ENCODE results near the gene FAM222B. TPM values are rescaled to one million over a fixed set of nuclear protein-coding genes. Genes with fewer than 3 reads are reported as not detected.
"Not testable (repeated sequence)": the region's sequence is repeated elsewhere in the genome, so short reads cannot be mapped to it uniquely, and the experiment has no call there.

The FAM222B gene
- total RNA-seq, 1 donor = 15.1 TPM

DNA sequence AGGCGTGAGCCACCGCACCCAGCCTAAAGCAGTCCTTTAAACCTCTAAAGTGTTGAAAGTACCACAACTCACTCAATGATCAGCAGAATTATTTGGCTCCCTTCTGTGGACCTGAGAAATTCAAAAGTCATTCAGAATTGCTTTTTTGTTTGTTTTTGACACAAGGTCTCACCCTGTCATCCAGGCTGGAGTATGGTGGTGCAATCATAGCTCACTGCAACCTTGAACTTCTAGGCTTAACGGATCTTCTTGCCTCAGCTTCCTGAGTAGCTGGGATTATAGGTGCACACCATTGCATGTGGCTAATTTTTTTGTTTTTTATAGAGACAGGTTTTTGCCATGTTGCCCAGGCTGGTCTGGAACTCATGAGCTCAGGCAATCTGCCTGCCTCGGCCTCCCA is 54.5 kb downstream of the FAM222B start:
- H3K4me1 ChIP-seq (ENCODE audit: insufficient read depth, low read length) = no peaks in the 10 kb centered on the region
- no peaks in the 10 kb centered on the region for H3K27me3 ChIP-seq (ENCODE audit: insufficient read depth, low read length)
- H3K4me3 ChIP-seq (ENCODE audit: low read length) = no peak overlapping the region
- H3K9me3 ChIP-seq (ENCODE audit: low read depth, low read length) = no peaks in the 10 kb centered on the region

DNA sequence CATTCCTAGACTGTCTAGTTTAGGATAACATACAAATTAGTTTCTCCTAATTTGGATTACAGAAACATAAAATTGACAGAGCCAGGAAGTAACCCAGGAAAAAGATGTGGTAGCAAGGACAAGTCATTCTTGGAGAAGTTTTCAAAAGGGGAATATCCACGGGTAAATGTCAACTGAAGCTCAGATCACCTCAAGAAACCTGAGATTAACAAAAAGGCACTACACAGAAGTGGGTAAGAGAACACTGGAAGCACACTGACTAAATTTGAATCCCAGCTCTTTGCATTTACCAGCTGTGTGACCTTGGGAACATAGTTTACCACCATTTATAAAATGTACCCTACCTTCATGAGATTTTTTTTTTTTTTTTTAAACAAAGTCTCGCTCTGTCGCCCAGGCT is 59.4 kb downstream of the FAM222B start:
- Histone ChIP-seq H3K4me3 (ENCODE audit: low read length) (no peak overlapping the region), H3K27me3 (ENCODE audit: insufficient read depth, low read length) (no peaks in the 10 kb centered on the region), H3K4me1 (ENCODE audit: insufficient read depth, low read length) (no peaks in the 10 kb centered on the region), H3K9me3 (ENCODE audit: low read depth, low read length) (no peaks in the 10 kb centered on the region)

DNA sequence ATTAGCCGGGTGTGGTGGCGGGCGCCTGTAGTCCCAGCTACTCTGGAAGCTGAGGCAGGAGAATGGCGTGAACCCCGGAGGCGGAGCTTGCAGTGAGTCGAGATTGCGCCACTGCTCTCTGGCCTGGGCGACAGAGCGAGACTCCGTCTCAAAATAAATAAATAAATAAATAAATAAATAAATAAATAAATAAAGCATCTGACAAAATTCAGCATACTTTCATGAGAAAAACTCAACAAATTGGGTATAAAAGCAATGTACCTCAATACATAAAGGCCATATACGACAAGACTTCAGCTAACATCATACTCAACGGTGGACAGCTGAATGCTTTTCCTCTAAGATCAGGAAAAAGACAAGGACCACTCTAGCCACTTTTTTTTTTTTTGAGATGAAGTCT is 63.0 kb downstream of the FAM222B start:
- not testable (repeated sequence) for H3K27me3 ChIP-seq (ENCODE audit: insufficient read depth, low read length); H3K4me1 ChIP-seq (ENCODE audit: insufficient read depth, low read length)

DNA sequence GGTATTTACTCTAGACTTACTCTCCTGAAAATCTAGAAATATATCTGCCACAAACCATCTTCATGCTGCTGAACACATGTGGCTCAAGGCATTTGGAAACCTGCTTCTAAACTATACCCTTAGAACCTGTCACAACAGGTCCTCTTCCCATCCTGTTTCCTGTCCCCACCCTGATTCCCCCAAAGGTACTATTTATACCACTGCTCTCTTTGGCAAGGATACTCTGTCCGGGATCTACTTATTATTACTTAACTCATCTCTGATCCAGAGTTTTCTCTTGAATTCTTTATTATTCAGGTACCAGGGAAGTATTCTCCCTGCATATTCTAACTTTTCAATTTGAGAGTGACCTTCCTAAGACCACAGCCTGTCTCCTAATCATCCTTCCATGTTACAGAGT is 65.4 kb downstream of the FAM222B start:
- H3K4me3 ChIP-seq (ENCODE audit: low read length) = no peak overlapping the region

More for the DNA sequence above, 63.0 kb downstream of the FAM222B start:
- H3K9me3 ChIP-seq (ENCODE audit: low read depth, low read length); H3K4me3 ChIP-seq (ENCODE audit: low read length): not testable (repeated sequence)

DNA sequence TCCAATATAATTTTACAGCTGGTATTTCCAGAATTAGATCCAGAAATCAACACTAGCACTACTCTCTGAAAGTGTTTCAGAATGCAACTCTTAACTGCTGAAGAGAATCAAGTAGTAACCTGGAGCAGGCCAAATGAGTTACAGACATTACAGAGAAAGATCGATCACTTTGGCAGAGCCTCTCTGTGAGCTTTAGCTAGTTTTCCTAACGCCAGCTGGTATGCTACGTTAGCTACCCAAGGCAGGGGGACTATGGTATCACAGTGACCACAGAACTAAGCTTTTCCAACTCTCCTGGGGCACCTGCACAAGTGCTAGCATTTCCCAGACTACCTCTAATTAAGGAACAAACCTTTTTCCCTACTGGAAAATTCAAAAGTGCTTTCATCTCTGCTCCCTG is 68.4 kb downstream of the FAM222B start:
- Histone ChIP-seq H3K9me3 (ENCODE audit: low read depth, low read length) (no peaks in the 10 kb centered on the region), H3K4me3 (ENCODE audit: low read length) (no peak overlapping the region), H3K4me1 (ENCODE audit: insufficient read depth, low read length) (peaks cover 10% of the 10 kb centered on the region)

More for the DNA sequence above, 65.4 kb downstream of the FAM222B start:
- Histone ChIP-seq H3K27me3 (ENCODE audit: insufficient read depth, low read length) (no peaks in the 10 kb centered on the region), H3K4me1 (ENCODE audit: insufficient read depth, low read length) (peaks cover 10% of the 10 kb centered on the region), H3K9me3 (ENCODE audit: low read depth, low read length) (no peaks in the 10 kb centered on the region)

DNA sequence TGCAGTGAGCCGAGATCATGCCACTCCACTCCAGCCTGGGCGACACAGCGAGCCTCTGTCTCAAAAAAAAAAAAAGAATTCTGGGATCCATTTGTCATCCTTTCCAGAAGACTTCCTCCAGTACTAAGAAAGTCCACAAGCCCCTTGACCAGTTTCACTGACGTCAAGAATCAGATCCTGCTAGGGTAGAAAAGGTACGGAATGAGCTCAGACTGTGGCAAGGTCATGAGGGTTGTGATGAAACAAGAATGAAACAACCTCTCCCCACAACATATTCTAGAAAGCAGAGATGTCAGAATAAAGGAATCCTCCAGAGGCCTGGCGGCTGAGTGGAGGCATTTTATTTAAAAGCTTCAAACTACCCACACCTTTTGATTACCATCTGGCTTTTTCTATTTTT is 68.9 kb downstream of the FAM222B start:
- Histone ChIP-seq H3K4me3 (ENCODE audit: low read length) (no peak overlapping the region), H3K9me3 (ENCODE audit: low read depth, low read length) (no peaks in the 10 kb centered on the region), H3K4me1 (ENCODE audit: insufficient read depth, low read length) (peaks cover 10% of the 10 kb centered on the region), H3K27me3 (ENCODE audit: insufficient read depth, low read length) (no peaks in the 10 kb centered on the region)

More for the DNA sequence above, 68.4 kb downstream of the FAM222B start:
- H3K27me3 ChIP-seq (ENCODE audit: insufficient read depth, low read length) = no peaks in the 10 kb centered on the region

DNA sequence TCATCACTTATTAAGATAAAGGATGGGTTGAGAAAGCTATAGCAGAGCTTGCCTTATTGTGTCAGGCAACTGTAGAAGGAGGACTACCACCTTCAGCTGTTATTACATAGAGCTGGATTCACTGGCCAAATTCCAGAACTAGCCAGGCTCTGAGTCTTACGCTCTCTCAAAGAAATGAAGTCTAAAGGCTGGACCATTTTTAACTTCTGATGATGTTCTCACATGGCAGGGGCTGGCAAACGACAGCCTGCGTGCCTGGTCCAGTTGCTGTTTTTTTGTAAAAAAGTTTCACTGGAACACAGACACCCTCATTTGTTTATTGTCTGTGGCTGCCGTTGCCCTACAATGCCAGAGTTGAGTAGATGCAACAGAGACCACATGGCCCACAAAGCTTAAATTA is 77.6 kb downstream of the FAM222B start:
- Histone ChIP-seq H3K4me3 (ENCODE audit: low read length) (no peak overlapping the region), H3K9me3 (ENCODE audit: low read depth, low read length) (no peaks in the 10 kb centered on the region), H3K27me3 (ENCODE audit: insufficient read depth, low read length) (no peaks in the 10 kb centered on the region), H3K4me1 (ENCODE audit: insufficient read depth, low read length) (peaks cover 17% of the 10 kb centered on the region)

DNA sequence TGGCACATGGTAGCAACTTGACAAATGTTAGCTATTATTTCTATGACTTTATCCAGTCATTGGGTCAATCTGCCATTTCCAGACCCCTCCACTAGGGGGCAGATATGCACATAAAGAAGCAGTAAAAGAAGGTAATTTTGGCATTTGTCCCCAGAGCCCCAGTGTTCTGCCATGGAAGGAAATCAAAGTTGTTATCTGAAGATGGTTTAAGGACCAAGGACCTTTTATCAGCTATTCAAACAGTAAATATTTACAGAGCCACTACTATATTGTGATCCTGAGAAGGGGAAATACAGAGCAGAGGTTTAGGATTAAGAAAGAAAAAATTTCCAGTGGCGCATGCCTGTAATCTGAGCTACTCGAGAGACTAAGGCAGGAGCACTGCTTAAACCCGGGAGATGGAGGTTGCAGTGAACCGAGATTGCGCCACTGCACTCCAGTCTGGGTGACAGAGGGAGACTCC is 78.8 kb downstream of the FAM222B start:
- H3K9me3 ChIP-seq (ENCODE audit: low read depth, low read length) = no peaks in the 10 kb centered on the region
- no peaks in the 10 kb centered on the region for H3K27me3 ChIP-seq (ENCODE audit: insufficient read depth, low read length)
- H3K4me1 ChIP-seq (ENCODE audit: insufficient read depth, low read length) = peaks cover 17% of the 10 kb centered on the region
- no peak overlapping the region for H3K4me3 ChIP-seq (ENCODE audit: low read length)

DNA sequence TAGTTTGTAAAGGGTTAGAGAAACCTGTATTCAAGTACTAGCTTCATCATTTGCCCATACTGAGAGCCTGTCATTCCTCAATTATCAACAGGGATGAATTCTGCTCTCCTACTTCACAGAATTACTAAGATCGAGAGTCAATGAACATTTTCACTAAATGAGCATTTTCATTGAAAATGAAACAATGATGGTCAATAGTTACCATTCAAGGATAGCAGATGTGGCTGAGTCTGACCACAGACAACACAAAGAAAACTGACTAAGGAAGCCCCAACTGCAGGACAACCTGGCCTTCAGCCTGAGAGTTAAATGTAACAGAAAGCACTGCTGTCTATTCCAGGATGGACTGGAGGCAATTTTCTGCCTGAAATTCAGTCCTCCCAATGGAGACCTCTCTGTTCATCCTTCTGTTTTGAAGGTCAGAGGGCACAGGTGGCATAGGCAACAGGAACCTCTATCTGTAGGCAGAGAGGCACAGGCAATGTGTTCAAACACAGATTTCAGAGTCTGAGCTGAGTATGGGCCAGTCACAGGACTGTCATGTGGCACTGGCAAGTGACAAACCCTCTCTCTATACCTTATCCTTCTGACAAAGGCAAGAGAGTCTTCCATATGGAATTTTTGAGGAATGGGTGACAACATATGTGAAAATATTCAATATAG is 79.3 kb downstream of the FAM222B start:
- no peaks in the 10 kb centered on the region for H3K27me3 ChIP-seq (ENCODE audit: insufficient read depth, low read length)
- H3K9me3 ChIP-seq (ENCODE audit: low read depth, low read length) = no peaks in the 10 kb centered on the region
- no peak overlapping the region for H3K4me3 ChIP-seq (ENCODE audit: low read length)
- peaks cover 17% of the 10 kb centered on the region for H3K4me1 ChIP-seq (ENCODE audit: insufficient read depth, low read length)

DNA sequence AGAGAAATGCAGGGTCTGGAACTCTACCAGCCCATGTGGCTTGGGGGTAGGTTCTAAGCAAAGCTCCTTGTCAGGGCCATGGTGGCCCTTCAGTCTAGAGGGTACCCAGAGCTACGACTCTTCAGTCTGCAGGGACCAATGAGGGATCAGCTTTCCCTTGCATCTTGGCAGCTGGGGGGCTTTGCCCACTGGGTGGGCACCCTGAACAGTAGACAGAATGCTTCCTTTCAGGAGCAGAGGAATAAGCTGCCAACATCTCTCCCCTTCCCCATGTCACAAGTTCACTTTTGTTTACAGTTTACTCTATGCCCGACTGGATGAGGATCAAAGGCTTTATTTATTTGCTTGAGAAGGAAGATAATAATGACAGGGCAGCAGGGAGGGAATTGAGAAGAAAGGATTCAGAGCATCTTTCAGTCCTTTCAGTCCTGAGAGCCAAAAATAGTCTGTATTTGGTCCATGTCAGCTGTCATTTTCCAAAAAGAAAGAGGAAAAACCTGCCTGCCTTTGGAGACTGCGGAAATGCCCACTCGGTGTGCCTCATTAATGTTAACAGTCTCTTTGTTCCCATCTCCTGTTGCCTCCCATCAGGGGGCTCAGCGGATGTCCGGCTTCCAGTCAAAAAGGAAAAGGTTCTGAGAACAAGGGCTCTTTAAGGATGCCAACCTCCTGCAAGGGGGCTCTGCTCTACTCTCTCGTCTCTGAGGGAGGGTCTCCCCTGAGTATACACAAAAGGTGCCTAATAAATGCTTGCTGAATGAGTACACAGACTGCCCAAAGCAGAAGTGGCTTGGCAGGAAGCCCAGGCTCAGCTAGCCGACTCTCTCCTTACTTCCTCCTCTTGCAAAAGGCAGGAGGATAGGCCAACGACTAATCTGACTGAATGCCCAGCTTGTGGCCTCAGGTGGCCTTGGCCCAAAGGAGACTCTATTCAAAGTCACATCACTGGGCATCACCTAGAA is 81.7 kb downstream of the FAM222B start:
- Histone ChIP-seq H3K9me3 (ENCODE audit: low read depth, low read length) (no peaks in the 10 kb centered on the region), H3K4me1 (ENCODE audit: insufficient read depth, low read length) (peaks cover 17% of the 10 kb centered on the region), H3K4me3 (ENCODE audit: low read length) (no peak overlapping the region), H3K27me3 (ENCODE audit: insufficient read depth, low read length) (no peaks in the 10 kb centered on the region)

DNA sequence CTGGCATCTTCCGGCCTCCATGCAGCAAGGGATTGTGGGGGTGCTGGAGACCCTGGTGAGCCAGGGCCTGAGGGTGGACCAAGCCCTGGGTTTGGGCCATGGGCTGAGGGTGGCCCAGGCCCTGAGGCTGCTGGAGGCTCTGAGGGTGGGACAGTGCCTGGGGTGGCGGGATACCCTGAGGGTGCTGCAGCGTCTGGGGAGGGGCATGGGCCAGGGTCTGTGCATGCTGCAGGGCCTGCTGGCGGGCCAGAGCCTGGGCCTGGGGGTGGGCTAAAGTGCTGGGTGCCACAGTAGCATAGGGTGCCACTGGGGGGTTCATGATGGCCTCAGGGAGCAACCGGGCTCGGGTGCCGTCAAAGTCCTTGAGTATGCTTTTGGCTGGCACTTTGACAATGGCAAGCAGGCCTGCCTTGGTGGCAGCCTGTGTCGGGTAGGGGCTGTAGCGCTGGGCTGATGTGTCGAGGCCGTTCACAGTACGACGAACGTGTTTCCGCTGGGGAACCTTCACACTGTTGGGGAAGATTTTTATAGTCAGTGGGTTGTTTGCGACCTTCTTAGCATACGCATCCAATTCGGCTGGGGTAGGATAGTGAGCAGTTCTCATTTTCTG is 83.2 kb downstream of the FAM222B start:
- no peaks in the 10 kb centered on the region for H3K27me3 ChIP-seq (ENCODE audit: insufficient read depth, low read length)
- H3K4me1 ChIP-seq (ENCODE audit: insufficient read depth, low read length) = peaks cover 17% of the 10 kb centered on the region
- H3K4me3 ChIP-seq (ENCODE audit: low read length) = no peak overlapping the region
- H3K9me3 ChIP-seq (ENCODE audit: low read depth, low read length) = no peaks in the 10 kb centered on the region

DNA sequence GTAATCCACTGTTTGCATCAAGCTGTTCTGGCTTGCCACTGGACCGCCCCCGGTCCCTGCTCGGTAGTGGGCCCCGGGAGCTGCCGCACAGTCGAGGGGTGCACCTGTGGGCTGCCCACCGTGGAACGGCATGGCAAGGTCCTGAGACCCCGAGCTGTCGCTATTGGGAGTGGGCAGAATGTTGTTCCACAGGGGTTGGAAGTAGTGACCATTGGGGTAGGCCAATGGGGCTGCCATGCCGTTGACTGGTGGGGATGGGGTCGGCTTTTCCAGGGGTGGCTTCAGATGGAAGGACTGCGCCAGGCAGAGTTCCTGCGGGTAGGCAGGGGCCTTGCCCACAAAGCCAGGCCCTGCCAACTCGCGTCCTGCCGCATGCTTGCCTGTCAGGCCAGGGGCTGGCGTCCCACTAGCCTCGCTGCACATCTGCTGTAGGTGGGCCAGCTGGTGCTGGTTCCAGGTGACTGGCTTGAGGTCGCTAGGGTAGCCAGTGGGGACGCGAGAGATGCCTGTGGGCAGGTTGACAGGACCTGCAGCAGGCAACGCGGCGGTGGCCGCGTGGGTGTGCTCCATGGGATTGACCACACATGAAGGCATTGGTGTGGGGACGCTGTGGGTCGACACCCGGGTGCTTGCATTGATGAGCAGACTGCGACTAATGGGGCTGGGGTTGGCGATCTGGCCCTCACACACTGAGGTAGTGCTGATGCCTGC is 84.0 kb downstream of the FAM222B start:
- H3K27me3 ChIP-seq (ENCODE audit: insufficient read depth, low read length) = no peaks in the 10 kb centered on the region
- peaks cover 17% of the 10 kb centered on the region for H3K4me1 ChIP-seq (ENCODE audit: insufficient read depth, low read length)
- no peaks in the 10 kb centered on the region for H3K9me3 ChIP-seq (ENCODE audit: low read depth, low read length)
- no peak overlapping the region for H3K4me3 ChIP-seq (ENCODE audit: low read length)

DNA sequence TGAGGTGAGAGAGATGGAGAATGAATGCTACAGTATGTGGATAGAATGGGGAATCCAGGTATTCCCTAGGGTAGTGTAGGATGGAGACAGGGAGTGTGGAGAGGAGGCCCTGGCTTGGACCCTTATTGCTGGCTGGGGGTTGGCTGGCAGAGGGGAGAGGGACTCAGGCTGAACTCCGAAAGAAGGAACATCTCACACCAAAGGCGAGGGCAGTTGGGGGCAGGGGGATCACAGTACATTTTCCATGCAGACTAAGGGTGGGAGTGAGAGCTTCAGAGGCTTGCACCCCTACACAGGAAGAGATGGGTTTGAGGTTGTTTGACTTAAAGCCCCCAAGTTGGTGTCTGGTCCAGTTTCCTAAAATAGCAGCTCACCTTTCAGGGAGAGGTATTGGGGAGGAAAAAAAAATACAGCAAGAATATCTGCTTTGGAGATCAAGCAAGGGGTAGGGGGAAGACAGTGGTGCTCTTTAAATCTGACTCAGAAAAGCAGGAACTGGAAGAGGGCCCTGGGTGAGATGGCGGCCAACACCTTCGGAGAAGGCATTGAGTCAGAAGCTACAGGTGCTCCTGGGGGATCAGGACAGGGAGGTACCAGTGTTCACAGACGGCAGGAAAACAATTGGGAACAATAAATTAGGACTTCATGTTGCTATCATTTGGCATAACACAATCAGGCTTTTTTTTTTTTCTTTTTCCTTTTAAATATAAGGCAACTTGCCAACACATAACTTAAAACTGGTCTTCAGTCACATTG is 86.4 kb downstream of the FAM222B start:
- Histone ChIP-seq H3K27me3 (ENCODE audit: insufficient read depth, low read length) (no peaks in the 10 kb centered on the region), H3K9me3 (ENCODE audit: low read depth, low read length) (no peaks in the 10 kb centered on the region), H3K4me1 (ENCODE audit: insufficient read depth, low read length) (peaks cover 8% of the 10 kb centered on the region), H3K4me3 (ENCODE audit: low read length) (no peak overlapping the region)

DNA sequence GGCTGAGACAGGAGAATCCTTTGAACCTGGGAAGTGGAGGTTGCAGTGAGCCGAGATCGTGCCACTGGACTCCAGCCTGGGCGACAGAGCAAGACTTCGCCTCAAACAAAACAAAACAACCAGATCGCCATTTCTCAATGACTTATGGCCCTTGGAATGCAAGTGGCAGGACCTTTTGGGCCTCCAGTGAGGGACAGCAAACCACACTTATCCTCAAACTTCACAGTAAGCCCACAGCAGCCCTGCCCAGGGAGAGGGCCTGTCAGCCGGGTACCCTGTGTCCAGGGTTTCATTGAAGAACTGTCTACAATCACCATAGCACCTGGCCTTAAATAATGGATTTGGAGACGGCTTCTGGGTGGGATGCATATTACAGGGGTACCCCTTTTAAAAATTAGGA is 87.1 kb downstream of the FAM222B start:
- Histone ChIP-seq H3K4me3 (ENCODE audit: low read length) (no peak overlapping the region), H3K4me1 (ENCODE audit: insufficient read depth, low read length) (peaks cover under 1% of the 10 kb centered on the region), H3K27me3 (ENCODE audit: insufficient read depth, low read length) (no peaks in the 10 kb centered on the region), H3K9me3 (ENCODE audit: low read depth, low read length) (no peaks in the 10 kb centered on the region)
